Spleen (tissue), 11 donors: ENCODE results near the gene IDUA. TPM values are rescaled to one million over a fixed set of nuclear protein-coding genes. Genes with fewer than 3 reads are reported as not detected.

Experiments
- DNase-seq: peaks from one replicate; pipeline ENCODE4 v3.0.0-alpha.2; 2020
- H3K27ac ChIP-seq, 8 donors: fragments of 200-600 bp; sonication (generic) in 7 of 8; 1 replicate in 4 of 8; 2 replicates in 4 of 8; pipeline versions ENCODE4 v1.5.0 to v1.8.0; 2016 to 2021; ENCODE audit warnings: inconsistent platforms in 4 of 8, mild to moderate bottlenecking in 4 of 8, moderate library complexity in 1 of 8
- H3K27me3 ChIP-seq, 7 donors: fragments of 200-600 bp; sonication (generic) in 6 of 7; replicated peaks in 1 of 7; 1 replicate in 4 of 7; 2 replicates in 3 of 7; pipeline versions ENCODE4 v1.5.0 to v1.8.0; 2016 to 2021; ENCODE audit warnings: inconsistent platforms in 3 of 7, mild to moderate bottlenecking in 1 of 7
- H3K36me3 ChIP-seq, 6 donors: fragments of 200-600 bp; sonication (generic) in 5 of 6; 1 replicate in 4 of 6; 2 replicates in 2 of 6; pipeline versions ENCODE4 v1.5.0 to v1.8.0; 2016 to 2021; ENCODE audit warnings: inconsistent platforms in 2 of 6
- H3K4me1 ChIP-seq, 6 donors: fragments of 200-600 bp; sonication (generic) in 5 of 6; 1 replicate in 3 of 6; 2 replicates in 3 of 6; pipeline versions ENCODE4 v1.5.0 to v1.8.0; 2016 to 2021; ENCODE audit warnings: inconsistent platforms in 3 of 6
- H3K4me3 ChIP-seq, 8 donors: fragments of 200-600 bp; sonication (generic) in 7 of 8; 1 replicate in 4 of 8; 2 replicates in 4 of 8; pipeline versions ENCODE4 v1.5.0 to v1.8.0; 2016 to 2021; ENCODE audit warnings: inconsistent platforms in 4 of 8, mild to moderate bottlenecking in 4 of 8, moderate library complexity in 2 of 8
- H3K9me3 ChIP-seq, 8 donors: fragments of 200-600 bp; sonication (generic) in 7 of 8; 1 replicate in 4 of 8; 2 replicates in 4 of 8; pipeline versions ENCODE4 v1.5.0 to v1.8.0; 2016 to 2021; ENCODE audit warnings: inconsistent platforms in 4 of 8
- POLR2A ChIP-seq, 3 donors: fragments of 450-650 bp; IDR thresholded peaks; one replicate each; pipeline ENCODE4 v1.5.1; 2017; ENCODE audit warnings: antibody characterized with exemption in 3 of 3, mild to moderate bottlenecking in 1 of 3
- POLR2AphosphoS5 ChIP-seq, 3 donors: sonication (generic); formaldehyde crosslinking; IDR thresholded peaks; one replicate each; pipeline ENCODE4 v1.5.1; 2017; ENCODE audit warnings: antibody characterized with exemption in 3 of 3
- WGBS, 5 donors: extraction: QIAGEN DNeasy Blood & Tissue Kit in 3 of 5; methylation state at CpG; one replicate each; pipeline versions ENCODE4 v1.1.5 to v1.1.7; 2013 to 2018; 5-methylcytosine and 5-hydroxymethylcytosine counted together
- intact Hi-C: fragments of 100-400 bp; cut with DNase I; formaldehyde crosslinking; loops from one replicate; pipeline ENCODE4 v1.15.0; 2023; ENCODE audit warnings: low total_unique reads
- polyA plus RNA-seq, 3 donors: library from polyadenylated mRNA; stranded (reverse); fragments of 200-250 nt; gene quantifications; one replicate each; pipeline ENCODE4 v1.2.1, GENCODE V29; 2013
- total RNA-seq, 7 donors: library from RNA; depleted of rRNA in 3 of 7; stranded (reverse); fragments of >200 nt in 3 of 7; fragmentation: NEBNext Ultra II Directional in 4 of 7; extraction: Animal tissue kit (Norgen Biotek cat#: 25700) in 4 of 7; gene quantifications; one replicate each; pipeline versions ENCODE4 v1.1.0 to v1.2.1, GENCODE V29; 2016 to 2021
- TF ChIP-seq, protein P1 (sequence below), 11 experiments: fragments of 200-600 bp in 7 of 11; fragments of 450-650 bp in 4 of 11; sonication (generic) in 4 of 11; IDR thresholded peaks in 8 of 11; conservative IDR thresholded peaks in 3 of 11; 1 replicate in 7 of 11; 2 replicates in 4 of 11; pipeline versions ENCODE4 v1.4.0 to v1.8.0; 2016 to 2021; ENCODE audit warnings: antibody characterized with exemption in 11 of 11, inconsistent platforms in 4 of 11, mild to moderate bottlenecking in 1 of 11
- donor health status: healthy with polysubstance abuse.
- donor health status: DM: no; HTN: no; CAD: no; lungs with moderate emphysema.
- donor health status: DM: no; HTN: no; CAD: no.
- donor health status: Bipolar disorder and iron deficiency.
- donor health status: healthy.
- donor health status: DM: no; HTN: no; CAD: no.
- donor health status: DM: yes; HTN: yes; CAD: no.

Gene IDUA
- total and polyA plus RNA-seq, 10 donors = 11.5 to 58.3 (median 24.4) TPM

DNA sequence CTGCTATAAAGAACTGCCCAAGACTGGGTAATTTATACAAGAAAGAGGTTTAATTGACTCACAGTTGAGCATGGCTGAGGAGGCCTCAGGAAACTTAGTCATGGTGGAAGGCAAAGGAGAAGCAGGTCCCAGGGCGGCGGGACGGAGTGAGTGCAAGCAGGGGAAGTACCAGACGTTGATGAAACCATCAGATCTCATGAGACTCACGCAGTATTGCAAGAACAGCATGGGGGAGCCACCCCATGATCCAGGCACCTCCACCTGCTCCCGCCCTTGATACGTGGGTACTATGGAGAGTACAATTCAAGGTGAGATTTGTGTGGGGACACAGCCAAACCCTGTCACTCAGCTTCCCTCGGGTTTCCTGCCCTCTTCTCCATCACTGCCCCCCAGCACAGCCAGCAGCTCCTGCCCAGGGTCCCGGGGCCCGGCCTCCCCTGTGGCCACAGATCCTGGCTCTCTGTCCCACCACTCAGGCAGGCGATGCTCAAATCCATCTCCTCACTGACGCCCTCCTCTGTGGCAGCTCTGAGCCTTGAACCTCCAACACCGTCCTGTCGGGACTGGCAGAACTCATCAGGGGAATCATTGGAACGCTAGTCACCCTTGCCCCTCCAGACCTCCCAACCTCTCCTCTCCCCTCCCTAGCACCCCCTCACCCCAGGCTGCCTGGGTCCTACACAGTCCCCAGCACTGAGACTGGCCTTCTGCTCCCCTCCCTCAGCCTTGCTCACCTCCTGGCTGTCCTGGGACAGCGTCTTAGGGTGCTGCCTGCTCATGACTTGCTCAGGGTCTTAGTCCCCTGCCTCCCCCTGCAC is 62.1 kb downstream of the IDUA start:
- TF ChIP-seq POLR2AphosphoS5 (IDR thresholded peaks at IDR 0.05) (no peak), POLR2A (IDR thresholded peaks at IDR 0.05) (no peak)
- TF ChIP-seq, protein P1, sequence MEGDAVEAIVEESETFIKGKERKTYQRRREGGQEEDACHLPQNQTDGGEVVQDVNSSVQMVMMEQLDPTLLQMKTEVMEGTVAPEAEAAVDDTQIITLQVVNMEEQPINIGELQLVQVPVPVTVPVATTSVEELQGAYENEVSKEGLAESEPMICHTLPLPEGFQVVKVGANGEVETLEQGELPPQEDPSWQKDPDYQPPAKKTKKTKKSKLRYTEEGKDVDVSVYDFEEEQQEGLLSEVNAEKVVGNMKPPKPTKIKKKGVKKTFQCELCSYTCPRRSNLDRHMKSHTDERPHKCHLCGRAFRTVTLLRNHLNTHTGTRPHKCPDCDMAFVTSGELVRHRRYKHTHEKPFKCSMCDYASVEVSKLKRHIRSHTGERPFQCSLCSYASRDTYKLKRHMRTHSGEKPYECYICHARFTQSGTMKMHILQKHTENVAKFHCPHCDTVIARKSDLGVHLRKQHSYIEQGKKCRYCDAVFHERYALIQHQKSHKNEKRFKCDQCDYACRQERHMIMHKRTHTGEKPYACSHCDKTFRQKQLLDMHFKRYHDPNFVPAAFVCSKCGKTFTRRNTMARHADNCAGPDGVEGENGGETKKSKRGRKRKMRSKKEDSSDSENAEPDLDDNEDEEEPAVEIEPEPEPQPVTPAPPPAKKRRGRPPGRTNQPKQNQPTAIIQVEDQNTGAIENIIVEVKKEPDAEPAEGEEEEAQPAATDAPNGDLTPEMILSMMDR (IDR thresholded peaks at IDR 0.05 in 8 of 11, conservative IDR thresholded peaks at IDR 0.05 in 3 of 11) = no peak
- H3K36me3 ChIP-seq = no peaks in the 10 kb centered on the region
- peaks cover 0 to 13% (median 8%) of the 10 kb centered on the region in 6 donors for H3K4me1 ChIP-seq
- H3K4me3 ChIP-seq = no peak overlapping the region
- H3K9me3 ChIP-seq = no peaks in the 10 kb centered on the region
- 64 to 71% (median 69%) methylated on average over 16 of the region's 16 CpGs for WGBS, 5 donors
- peak; percentile 71 for DNase-seq
- H3K27me3 ChIP-seq = peaks cover 0 to 90% (median 20%) of the 10 kb centered on the region in 7 donors
- H3K27ac ChIP-seq = no peak overlapping the region
- intact Hi-C loops = no loop called here

DNA sequence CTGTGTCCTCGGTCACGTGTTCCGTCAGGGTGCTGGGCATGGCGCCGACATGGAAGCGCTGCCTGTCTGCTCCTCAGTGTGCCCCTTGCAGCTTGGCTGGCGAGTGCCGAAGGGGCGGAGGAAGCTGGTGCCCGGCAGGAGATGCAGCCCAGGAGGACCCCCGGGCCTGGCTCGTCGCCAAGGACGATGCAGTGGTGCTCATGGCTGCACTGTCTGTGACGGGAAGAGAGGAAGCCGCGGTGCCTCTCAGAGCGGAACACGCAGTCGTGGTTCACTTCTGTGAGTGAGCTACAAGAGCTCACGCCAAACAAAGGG is 62.7 kb downstream of the IDUA start:
- Histone ChIP-seq H3K4me1 (peaks cover 0 to 10% (median 8%) of the 10 kb centered on the region in 6 donors), H3K9me3 (no peaks in the 10 kb centered on the region), H3K27ac (no peak overlapping the region), H3K27me3 (peaks cover 0 to 84% (median 14%) of the 10 kb centered on the region in 7 donors), H3K36me3 (no peaks in the 10 kb centered on the region), H3K4me3 (no peak overlapping the region)
- intact Hi-C loops = no loop called here
- TF ChIP-seq POLR2AphosphoS5 (IDR thresholded peaks at IDR 0.05) (no peak), POLR2A (IDR thresholded peaks at IDR 0.05) (no peak)
- TF ChIP-seq, protein P1 (IDR thresholded peaks at IDR 0.05 in 8 of 11, conservative IDR thresholded peaks at IDR 0.05 in 3 of 11) = no peak
- 71 to 85% (median 81%) methylated on average over 14 to 21 of the region's 21 CpGs for WGBS, 5 donors
- DNase-seq = peak; percentile 66

DNA sequence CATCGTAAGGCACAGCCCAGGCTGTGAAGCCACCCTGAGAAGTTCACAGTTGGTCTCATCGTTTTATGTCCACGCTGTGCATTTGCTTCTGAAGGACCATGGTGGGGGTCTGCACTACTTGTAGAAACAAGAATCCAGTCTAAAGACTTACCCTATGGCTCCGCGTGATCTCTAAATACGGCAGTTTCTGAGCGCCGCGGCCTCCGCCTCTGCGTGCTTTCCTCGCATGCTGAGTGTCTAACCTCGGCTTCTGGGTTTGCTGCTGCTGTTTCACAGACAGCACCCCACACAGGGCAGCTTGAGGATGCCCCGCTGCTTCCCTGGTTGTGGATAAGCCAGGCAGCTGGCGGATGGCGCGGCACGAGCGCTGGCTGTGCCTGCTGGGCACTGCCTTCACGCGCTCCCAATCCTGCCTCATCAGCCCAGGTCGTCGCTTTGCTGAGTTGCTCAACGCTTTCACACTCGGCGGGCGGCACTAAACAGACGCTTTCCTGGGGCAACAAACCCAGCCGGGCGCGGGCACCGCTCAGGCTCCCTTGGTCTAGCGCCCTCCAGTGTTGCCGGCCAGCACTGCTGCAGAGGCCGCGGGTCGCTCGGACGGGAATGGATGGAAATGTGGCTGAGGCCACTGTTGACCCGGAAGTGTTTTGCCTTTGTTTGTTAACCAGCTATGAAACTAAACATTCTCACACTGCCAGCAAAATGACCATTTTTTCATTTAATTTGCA is 63.8 kb downstream of the IDUA start:
- no peak overlapping the region for H3K27ac ChIP-seq
- intact Hi-C loops = no loop called here
- TF ChIP-seq POLR2A (IDR thresholded peaks at IDR 0.05) (no peak), POLR2AphosphoS5 (IDR thresholded peaks at IDR 0.05) (no peak)
- TF ChIP-seq, protein P1 (IDR thresholded peaks at IDR 0.05 in 8 of 11, conservative IDR thresholded peaks at IDR 0.05 in 3 of 11) = no peak
- H3K4me1 ChIP-seq = peaks cover 0 to 16% (median 10%) of the 10 kb centered on the region in 6 donors
- peaks cover 0 to 79% (median 12%) of the 10 kb centered on the region in 7 donors for H3K27me3 ChIP-seq
- no peak overlapping the region for H3K4me3 ChIP-seq
- no peaks in the 10 kb centered on the region for H3K9me3 ChIP-seq
- WGBS, 5 donors = 64 to 92% (median 79%) methylated on average over 26 to 40 of the region's 40 CpGs
- peak; percentile 75 for DNase-seq
- H3K36me3 ChIP-seq = no peaks in the 10 kb centered on the region

DNA sequence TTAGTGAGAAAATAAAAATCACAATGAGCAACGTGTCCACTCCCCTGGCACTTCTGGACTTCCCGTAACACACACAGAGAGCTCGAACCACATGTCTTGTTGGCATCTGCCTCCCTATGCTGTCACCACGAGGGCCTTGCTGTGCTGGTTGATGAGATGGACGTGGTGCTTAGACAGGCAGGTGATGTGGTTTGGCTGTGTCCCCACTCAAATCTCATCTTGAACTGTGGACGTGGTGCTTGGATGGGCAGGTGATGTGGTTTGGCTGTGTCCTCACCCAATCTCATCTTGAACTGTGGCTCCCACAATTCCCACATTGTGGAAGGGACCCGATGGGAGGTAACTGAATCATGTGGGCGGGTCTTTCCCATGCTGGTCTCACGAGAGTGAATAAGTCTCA is 64.6 kb downstream of the IDUA start:
- peaks cover 3 to 24% (median 17%) of the 10 kb centered on the region in 6 donors for H3K4me1 ChIP-seq
- intact Hi-C loops = no loop called here
- no peak for DNase-seq
- H3K36me3 ChIP-seq = no peaks in the 10 kb centered on the region
- H3K9me3 ChIP-seq = no peaks in the 10 kb centered on the region
- 57 to 84% (median 70%) methylated on average over 9 of the region's 9 CpGs for WGBS, 5 donors
- no peak overlapping the region for H3K27ac ChIP-seq
- TF ChIP-seq POLR2AphosphoS5 (IDR thresholded peaks at IDR 0.05) (no peak), POLR2A (IDR thresholded peaks at IDR 0.05) (no peak)
- H3K27me3 ChIP-seq = peaks cover 0 to 86% (median 16%) of the 10 kb centered on the region in 7 donors
- no peak overlapping the region for H3K4me3 ChIP-seq
